ENCODE data around the gene MT1E.
"Not testable (repeated sequence)": the region's sequence is repeated elsewhere in the genome, so short reads cannot be mapped to it uniquely, and the experiment has no call there.

- TF ChIP-seq, protein P1, sequence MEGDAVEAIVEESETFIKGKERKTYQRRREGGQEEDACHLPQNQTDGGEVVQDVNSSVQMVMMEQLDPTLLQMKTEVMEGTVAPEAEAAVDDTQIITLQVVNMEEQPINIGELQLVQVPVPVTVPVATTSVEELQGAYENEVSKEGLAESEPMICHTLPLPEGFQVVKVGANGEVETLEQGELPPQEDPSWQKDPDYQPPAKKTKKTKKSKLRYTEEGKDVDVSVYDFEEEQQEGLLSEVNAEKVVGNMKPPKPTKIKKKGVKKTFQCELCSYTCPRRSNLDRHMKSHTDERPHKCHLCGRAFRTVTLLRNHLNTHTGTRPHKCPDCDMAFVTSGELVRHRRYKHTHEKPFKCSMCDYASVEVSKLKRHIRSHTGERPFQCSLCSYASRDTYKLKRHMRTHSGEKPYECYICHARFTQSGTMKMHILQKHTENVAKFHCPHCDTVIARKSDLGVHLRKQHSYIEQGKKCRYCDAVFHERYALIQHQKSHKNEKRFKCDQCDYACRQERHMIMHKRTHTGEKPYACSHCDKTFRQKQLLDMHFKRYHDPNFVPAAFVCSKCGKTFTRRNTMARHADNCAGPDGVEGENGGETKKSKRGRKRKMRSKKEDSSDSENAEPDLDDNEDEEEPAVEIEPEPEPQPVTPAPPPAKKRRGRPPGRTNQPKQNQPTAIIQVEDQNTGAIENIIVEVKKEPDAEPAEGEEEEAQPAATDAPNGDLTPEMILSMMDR (IDR thresholded peaks at IDR 0.05) = not testable (repeated sequence)
- not testable (repeated sequence) for TF ChIP-seq EZH2 (IDR thresholded peaks at IDR 0.05; ENCODE audit: borderline replicate concordance, insufficient read depth, low read depth, low read length, poor library complexity, severe bottlenecking)
Observed at GRCh38 chr16:56672171-56672570, 46.6 kb downstream of the MT1E start.
